Ectodermal cell (in vitro differentiated cells): ENCODE data around the gene PRODH. TPM values are rescaled to one million over a fixed set of nuclear protein-coding genes. Genes with fewer than 3 reads are reported as not detected.

Experiments
- H3K27ac ChIP-seq: 2 replicates; pipeline ENCODE4 v1.7.0; 2013; ENCODE audit warnings: mild to moderate bottlenecking, low read depth, low read length; ENCODE audit not compliant: insufficient read depth, poor library complexity, severe bottlenecking
- H3K27me3 ChIP-seq: 2 replicates; pipeline ENCODE4 v1.7.0; 2013; ENCODE audit warnings: mild to moderate bottlenecking, low read length; ENCODE audit not compliant: insufficient read depth, control insufficient read depth, poor library complexity, severe bottlenecking
- H3K36me3 ChIP-seq: one replicate; pipeline ENCODE4 v1.7.0; 2013; ENCODE audit warnings: low read length; ENCODE audit not compliant: control insufficient read depth, insufficient read depth
- H3K4me1 ChIP-seq: one replicate; pipeline ENCODE4 v1.7.0; 2013; ENCODE audit warnings: low read length; ENCODE audit not compliant: control insufficient read depth, insufficient read depth
- H3K4me3 ChIP-seq: 2 replicates; pipeline ENCODE4 v1.7.0; 2013; ENCODE audit warnings: low read depth, low read length, control low read depth; ENCODE audit not compliant: insufficient read depth
- H3K9me3 ChIP-seq: 2 replicates; pipeline ENCODE4 v1.7.0; 2013; ENCODE audit warnings: mild to moderate bottlenecking, low read length, moderate library complexity; ENCODE audit not compliant: control insufficient read depth
- WGBS, 2 experiments: methylation state at CpG; one replicate each; pipeline ENCODE4 v1.1.7; 2013; ENCODE audit warnings: missing lambda C conversion rate in 2 of 2; 5-methylcytosine and 5-hydroxymethylcytosine counted together
- polyA plus RNA-seq, 4 experiments: library from polyadenylated mRNA; stranded (reverse); fragments of 50-300 nt; gene quantifications; one replicate each; pipeline ENCODE4 v1.2.3, GENCODE V29; 2013

PRODH gene, protein sequence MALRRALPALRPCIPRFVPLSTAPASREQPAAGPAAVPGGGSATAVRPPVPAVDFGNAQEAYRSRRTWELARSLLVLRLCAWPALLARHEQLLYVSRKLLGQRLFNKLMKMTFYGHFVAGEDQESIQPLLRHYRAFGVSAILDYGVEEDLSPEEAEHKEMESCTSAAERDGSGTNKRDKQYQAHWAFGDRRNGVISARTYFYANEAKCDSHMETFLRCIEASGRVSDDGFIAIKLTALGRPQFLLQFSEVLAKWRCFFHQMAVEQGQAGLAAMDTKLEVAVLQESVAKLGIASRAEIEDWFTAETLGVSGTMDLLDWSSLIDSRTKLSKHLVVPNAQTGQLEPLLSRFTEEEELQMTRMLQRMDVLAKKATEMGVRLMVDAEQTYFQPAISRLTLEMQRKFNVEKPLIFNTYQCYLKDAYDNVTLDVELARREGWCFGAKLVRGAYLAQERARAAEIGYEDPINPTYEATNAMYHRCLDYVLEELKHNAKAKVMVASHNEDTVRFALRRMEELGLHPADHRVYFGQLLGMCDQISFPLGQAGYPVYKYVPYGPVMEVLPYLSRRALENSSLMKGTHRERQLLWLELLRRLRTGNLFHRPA
- polyA plus RNA-seq (2013, experiment 1 of 4) = 11.5 TPM
- polyA plus RNA-seq (2013, experiment 2 of 4) = 11.0 TPM
- 11.7 TPM for polyA plus RNA-seq (2013, experiment 3 of 4)
- 12.0 TPM for polyA plus RNA-seq (2013, experiment 4 of 4)

DNA sequence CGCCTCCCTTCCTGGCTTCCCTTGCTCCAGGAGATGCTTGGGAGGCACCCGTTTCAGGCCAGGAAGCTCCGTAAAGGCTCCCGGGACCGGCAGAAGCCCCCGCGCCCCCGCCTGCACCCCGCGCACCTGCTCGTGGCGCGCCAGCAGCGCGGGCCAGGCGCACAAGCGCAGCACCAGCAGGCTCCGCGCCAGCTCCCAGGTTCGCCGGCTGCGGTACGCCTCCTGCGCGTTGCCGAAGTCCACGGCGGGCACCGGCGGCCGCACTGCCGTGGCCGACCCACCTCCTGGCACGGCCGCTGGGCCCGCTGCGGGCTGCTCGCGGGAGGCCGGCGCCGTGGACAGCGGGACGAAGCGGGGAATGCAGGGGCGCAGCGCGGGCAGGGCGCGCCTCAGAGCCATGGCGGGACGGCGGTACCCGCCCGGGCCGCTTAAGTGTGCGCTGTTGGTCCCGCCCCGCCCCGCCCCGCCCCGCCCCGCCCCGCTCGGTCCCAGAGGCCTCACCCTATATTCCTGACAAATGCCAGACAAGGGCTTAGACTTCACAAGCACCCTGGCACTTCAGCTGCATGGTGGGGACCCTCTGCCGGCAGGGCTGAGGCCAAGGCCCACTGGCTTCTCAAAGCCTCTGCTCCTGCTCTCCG, at the start of gene PRODH:
TSS of gene PRODH (minus strand) at position 405 of the 641 bp plus-strand sequence. CDS start at position 399, 6 bp downstream.
- no CpG with 5 or more reads among the region's 67 CpGs for WGBS, 2 experiments
- H3K36me3 ChIP-seq = no peaks in the 10 kb centered on the region
- H3K9me3 ChIP-seq = no peaks in the 10 kb centered on the region
- H3K4me3 ChIP-seq = no peak within 1 kb of the TSS
- no peaks in the 10 kb centered on the region for H3K4me1 ChIP-seq
- H3K27ac ChIP-seq = no peak within 1 kb of the TSS
- H3K27me3 ChIP-seq = no peaks in the 10 kb centered on the region

GRCh38 chr22:18985780-18986179, 49.7 kb upstream of the PRODH start:
- Histone ChIP-seq H3K4me3 (no peak overlapping the region), H3K36me3 (no peaks in the 10 kb centered on the region), H3K27ac (no peak overlapping the region), H3K4me1 (no peaks in the 10 kb centered on the region), H3K9me3 (no peaks in the 10 kb centered on the region), H3K27me3 (no peaks in the 10 kb centered on the region)
- 94 to 96% methylated on average over 21 of the region's 21 CpGs for WGBS, 2 experiments

- 90 to 95% methylated on average over 10 of the region's 10 CpGs for WGBS, 2 experiments
Measured at GRCh38 chr22:18984564-18984963, 48.5 kb upstream of the PRODH start.

GRCh38 chr22:18983120-18983651, 47.1 kb upstream of the PRODH start:
- H3K9me3 ChIP-seq = no peaks in the 10 kb centered on the region
- H3K36me3 ChIP-seq = no peaks in the 10 kb centered on the region
- WGBS, 2 experiments = 90 to 92% methylated on average over 9 of the region's 9 CpGs
- H3K4me3 ChIP-seq = no peak overlapping the region
- no peaks in the 10 kb centered on the region for H3K4me1 ChIP-seq
- H3K27ac ChIP-seq = no peak overlapping the region
- H3K27me3 ChIP-seq = no peaks in the 10 kb centered on the region

More at GRCh38 chr22:18984564-18984963, 48.5 kb upstream of the PRODH start:
- Histone ChIP-seq H3K9me3 (no peaks in the 10 kb centered on the region), H3K27ac (no peak overlapping the region), H3K36me3 (no peaks in the 10 kb centered on the region), H3K4me1 (no peaks in the 10 kb centered on the region), H3K27me3 (no peaks in the 10 kb centered on the region), H3K4me3 (no peak overlapping the region)

DNA sequence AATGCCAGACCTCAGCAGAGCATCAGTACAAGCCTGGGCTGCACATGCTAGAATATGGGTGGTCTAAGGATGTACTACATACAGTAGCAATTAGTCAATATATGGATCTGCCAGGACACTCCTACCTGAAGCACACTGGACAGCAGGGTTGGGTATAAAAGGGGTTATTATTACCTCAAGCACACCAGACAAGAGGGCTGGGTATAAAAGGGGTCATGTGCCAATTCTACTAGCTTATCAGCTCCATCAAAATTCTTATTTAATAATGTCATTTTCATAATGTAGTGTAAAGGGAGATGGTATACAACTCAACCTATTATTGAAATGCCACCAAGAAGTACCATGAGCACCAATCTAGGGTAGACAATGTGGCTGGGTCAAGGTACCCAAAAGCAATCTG, 44.7 kb upstream of the PRODH start:
- Histone ChIP-seq H3K27ac (no peak overlapping the region), H3K4me1 (no peaks in the 10 kb centered on the region), H3K9me3 (no peaks in the 10 kb centered on the region), H3K27me3 (no peaks in the 10 kb centered on the region), H3K4me3 (no peak overlapping the region), H3K36me3 (no peaks in the 10 kb centered on the region)

- Histone ChIP-seq H3K4me1 (no peaks in the 10 kb centered on the region), H3K4me3 (no peak overlapping the region), H3K27ac (no peak overlapping the region), H3K9me3 (no peaks in the 10 kb centered on the region), H3K27me3 (no peaks in the 10 kb centered on the region), H3K36me3 (no peaks in the 10 kb centered on the region)
- 96 to 100% methylated on average over 1 of the region's 1 CpG for WGBS, 2 experiments
Measured at GRCh38 chr22:18979957-18980356, 43.9 kb upstream of the PRODH start.

DNA sequence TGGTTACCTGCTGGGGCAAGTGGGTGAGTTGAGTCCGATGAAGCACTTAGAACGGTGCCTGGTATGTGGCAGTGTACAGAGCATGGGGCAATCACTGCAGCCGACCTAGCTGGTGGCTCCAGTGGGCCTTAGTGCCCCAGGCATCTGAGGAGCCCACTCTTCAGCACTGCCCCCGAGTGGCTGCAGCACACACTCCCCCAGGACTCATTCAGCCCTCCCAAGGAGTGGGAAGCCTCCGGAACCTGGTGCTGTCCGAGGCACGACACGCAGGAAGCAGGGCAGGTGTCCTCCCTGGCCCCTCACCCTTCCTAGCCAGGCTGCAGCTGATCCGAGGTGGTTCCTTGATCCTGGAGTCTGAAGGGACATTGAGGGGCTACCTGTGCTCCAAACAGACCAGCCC, 42.4 kb upstream of the PRODH start:
- H3K9me3 ChIP-seq = no peaks in the 10 kb centered on the region
- H3K4me1 ChIP-seq = peaks cover 6% of the 10 kb centered on the region
- no peak overlapping the region for H3K4me3 ChIP-seq
- H3K27me3 ChIP-seq = no peaks in the 10 kb centered on the region
- 93 to 94% methylated on average over 9 of the region's 9 CpGs for WGBS, 2 experiments
- H3K27ac ChIP-seq = no peak overlapping the region
- H3K36me3 ChIP-seq = no peaks in the 10 kb centered on the region

DNA sequence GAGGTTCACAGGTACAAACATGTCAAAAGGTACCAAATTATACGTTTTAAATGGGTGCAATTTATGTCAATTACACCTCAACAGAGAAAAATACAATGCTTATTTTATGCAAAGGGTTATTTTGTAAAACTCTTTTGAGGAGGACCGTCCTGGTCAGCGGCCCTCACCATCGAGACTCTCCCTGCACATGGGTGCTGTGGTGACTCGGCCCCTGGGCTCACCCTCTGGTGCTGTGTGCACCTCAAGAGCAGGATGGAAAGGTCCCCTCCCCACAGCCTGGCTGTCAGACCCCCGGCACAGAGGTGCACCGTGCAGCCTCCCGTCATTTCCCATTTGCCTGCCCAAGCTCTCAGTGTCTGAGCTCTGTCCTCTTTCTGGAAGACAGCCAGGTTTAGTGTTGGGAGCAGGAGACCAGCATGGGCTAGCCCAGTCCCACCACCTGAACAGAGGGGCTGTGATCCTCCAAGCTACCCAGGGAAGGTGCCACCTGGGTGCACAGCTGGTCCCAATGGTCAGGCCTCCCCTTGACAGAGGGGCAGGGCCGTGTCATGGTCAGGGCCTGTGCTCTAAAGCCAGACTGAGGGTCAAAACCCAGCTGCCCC, 41.8 kb upstream of the PRODH start:
- no peak overlapping the region for H3K27ac ChIP-seq
- WGBS, 2 experiments = 91 to 94% methylated on average over 9 of the region's 9 CpGs
- H3K36me3 ChIP-seq = no peaks in the 10 kb centered on the region
- H3K27me3 ChIP-seq = no peaks in the 10 kb centered on the region
- no peak overlapping the region for H3K4me3 ChIP-seq
- H3K4me1 ChIP-seq = peaks cover 6% of the 10 kb centered on the region
- no peaks in the 10 kb centered on the region for H3K9me3 ChIP-seq

- no peaks in the 10 kb centered on the region for H3K27me3 ChIP-seq
- no peaks in the 10 kb centered on the region for H3K9me3 ChIP-seq
- no peak overlapping the region for H3K4me3 ChIP-seq
- WGBS, 2 experiments = 91 to 92% methylated on average over 10 of the region's 10 CpGs
- H3K4me1 ChIP-seq = peaks cover 6% of the 10 kb centered on the region
- no peaks in the 10 kb centered on the region for H3K36me3 ChIP-seq
- no peak overlapping the region for H3K27ac ChIP-seq
Measured at GRCh38 chr22:18976197-18976751, 40.2 kb upstream of the PRODH start.
